HG02973 (cell line): Measurements from ENCODE around the gene PRR3.
"Not testable (repeated sequence)": the region's sequence is repeated elsewhere in the genome, so short reads cannot be mapped to it uniquely, and the experiment has no call there.

Source experiments
- ATAC-seq: cut with Tn5 transposase; IDR thresholded peaks from one replicate; pipeline ENCODE4 v1.9.1; 2021; ENCODE audit warnings: moderate library complexity; ENCODE audit not compliant: unreplicated experiment

The PRR3 gene

DNA sequence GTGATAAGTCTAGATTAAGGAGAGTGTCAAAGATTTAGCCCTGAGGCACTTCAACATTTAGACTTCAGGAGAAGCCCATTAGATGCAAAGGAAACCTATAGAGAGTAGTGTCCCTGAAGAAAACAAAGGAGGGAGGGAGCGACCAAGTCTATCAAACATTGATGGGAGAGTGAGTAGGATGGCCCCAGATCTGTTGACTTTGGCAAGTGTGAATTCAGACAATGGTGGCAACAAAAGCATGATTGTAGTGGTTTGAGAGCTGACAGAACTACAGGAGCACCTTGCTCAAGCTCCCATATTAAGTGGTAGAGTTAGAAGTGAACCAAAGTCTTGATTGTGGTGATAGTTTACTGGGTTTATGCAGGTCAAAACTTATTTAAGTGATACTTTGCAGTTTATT lies 13.2 kb downstream of the PRR3 start:
- no peak for ATAC-seq

GRCh38 chr6:30570740-30571074 lies 13.6 kb downstream of the PRR3 start:
- ATAC-seq, result peak; percentile 21

DNA sequence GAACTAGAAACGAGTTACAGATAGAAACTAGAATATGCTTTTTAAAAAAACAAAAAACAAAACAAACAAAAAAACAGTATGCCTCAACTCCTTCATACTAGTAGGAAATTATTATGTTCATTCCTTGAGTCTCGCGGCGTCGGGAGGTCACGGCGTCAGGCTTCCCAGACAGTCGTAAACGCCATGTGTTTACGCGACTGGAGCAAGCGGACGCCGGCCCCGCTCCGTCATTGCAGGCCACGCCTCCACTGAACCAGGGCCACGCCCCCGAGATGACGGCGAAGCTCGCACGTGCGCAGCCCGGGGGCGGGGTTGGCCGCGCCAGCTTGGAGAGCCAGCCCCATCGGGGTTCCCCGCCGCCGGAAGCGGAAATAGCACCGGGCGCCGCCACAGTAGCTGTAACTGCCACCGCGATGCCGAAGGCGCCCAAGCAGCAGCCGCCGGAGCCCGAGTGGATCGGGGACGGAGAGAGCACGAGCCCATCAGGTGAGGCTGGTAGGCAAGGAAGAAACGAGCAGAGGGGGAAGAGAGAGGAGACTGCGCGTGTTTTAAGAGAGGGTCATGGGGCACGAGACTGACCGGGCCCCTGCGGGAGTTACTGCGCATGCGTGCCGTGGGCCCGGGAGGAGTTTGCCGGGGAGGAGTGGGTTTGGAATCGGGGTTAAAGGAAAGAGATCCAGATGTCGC lies 14.1 kb downstream of the PRR3 start, which contains the start of gene ABCF1:
Gene ABCF1 (plus strand): TSS at position 368 of the 687 bp plus-strand sequence. CDS start 46 bp downstream, at position 414.
- peak; percentile 81 for ATAC-seq

DNA sequence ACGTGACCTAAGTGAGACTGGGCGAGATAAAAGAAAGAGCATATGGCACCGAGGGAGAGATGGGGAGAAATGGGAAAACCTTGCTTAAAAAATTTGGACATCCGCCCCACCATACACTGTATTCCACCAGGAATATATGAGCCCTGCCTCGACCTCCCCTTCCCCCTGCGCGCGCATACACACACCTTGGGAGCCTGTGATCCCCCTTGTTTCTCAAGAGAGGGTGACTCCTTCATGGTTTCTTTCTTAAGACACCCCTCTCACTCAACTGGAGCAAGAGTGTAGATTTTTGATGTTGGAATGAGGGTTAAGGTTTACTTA lies 14.6 kb downstream of the PRR3 start:
- ATAC-seq, result no peak

- no peak for ATAC-seq
These were observed 15.1 kb downstream of the PRR3 start for GRCh38 chr6:30572148-30572547.

GRCh38 chr6:30573113-30573512 lies 16.0 kb downstream of the PRR3 start:
- no peak for ATAC-seq

DNA sequence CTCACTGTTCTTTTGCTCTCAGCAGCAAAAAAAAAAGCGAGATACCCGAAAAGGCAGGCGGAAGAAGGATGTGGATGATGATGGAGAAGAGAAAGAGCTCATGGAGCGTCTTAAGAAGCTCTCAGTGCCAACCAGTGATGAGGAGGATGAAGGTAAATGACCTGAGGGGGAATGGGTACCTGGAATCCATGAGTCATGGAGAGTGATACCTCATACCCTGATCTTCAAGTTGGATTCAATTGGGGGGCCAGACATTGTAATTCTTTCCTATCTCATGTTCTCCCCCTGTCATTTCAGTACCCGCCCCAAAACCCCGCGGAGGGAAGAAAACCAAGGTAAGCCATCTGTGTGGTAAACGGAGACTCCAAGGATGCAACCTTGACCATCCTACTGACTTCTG lies 21.0 kb downstream of the PRR3 start:
- ATAC-seq, result no peak

- no peak for ATAC-seq
These were observed 26.8 kb downstream of the PRR3 start for GRCh38 chr6:30583921-30584320.

DNA sequence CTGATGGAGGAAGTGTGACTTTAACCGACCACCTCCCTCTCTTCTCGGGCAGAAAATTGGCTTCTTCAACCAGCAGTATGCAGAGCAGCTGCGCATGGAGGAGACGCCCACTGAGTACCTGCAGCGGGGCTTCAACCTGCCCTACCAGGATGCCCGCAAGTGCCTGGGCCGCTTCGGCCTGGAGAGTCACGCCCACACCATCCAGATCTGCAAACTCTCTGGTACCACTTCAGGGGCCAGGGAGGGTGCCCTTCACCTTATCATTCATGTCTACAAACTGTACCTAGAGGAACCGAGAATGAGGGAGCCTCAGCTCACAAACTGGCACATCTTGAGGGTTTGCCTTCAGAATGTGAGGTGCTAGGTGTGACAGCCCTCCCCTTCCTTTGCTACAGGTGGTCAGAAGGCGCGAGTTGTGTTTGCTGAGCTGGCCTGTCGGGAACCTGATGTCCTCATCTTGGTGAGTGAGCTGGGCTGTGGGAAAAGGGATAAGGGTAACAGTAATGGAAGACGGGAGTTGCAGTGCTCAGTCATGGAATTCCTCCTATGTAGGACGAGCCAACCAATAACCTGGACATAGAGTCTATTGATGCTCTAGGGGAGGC lies 32.8 kb downstream of the PRR3 start:
- no peak for ATAC-seq

DNA sequence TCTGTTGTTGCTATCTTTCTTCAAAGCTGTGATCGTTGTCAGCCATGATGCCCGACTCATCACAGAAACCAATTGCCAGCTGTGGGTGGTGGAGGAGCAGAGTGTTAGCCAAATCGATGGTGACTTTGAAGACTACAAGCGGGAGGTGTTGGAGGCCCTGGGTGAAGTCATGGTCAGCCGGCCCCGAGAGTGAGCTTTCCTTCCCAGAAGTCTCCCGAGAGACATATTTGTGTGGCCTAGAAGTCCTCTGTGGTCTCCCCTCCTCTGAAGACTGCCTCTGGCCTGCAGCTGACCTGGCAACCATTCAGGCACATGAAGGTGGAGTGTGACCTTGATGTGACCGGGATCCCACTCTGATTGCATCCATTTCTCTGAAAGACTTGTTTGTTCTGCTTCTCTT lies 33.4 kb downstream of the PRR3 start:
- ATAC-seq, result no peak

GRCh38 chr6:30591008-30591407 lies 33.9 kb downstream of the PRR3 start:
- ATAC-seq, result no peak

DNA sequence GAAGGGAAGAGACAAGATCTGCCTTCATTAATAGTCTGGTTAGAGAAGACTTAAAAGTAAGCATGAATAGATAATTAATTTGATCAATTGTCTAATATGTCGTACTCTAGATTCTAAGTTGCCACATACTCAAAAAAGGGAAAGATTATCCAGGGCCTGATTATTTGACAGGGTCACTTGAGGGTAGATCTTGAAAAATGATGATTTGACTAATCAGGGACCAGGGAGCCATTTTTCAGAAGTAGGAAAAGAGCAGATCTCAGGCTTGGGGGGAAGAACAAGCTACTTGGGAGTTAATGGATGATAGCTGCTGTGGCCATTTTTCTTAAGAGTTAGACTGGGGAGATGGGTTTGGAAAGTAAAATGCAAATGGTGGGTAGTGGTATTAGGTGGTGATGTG lies 35.2 kb downstream of the PRR3 start:
- no peak for ATAC-seq

GRCh38 chr6:30597315-30598144 lies 40.4 kb downstream of the PRR3 start:
- not testable (repeated sequence) for ATAC-seq

- ATAC-seq, result no peak
These were observed 42.0 kb downstream of the PRR3 start for GRCh38 chr6:30598912-30599624.

DNA sequence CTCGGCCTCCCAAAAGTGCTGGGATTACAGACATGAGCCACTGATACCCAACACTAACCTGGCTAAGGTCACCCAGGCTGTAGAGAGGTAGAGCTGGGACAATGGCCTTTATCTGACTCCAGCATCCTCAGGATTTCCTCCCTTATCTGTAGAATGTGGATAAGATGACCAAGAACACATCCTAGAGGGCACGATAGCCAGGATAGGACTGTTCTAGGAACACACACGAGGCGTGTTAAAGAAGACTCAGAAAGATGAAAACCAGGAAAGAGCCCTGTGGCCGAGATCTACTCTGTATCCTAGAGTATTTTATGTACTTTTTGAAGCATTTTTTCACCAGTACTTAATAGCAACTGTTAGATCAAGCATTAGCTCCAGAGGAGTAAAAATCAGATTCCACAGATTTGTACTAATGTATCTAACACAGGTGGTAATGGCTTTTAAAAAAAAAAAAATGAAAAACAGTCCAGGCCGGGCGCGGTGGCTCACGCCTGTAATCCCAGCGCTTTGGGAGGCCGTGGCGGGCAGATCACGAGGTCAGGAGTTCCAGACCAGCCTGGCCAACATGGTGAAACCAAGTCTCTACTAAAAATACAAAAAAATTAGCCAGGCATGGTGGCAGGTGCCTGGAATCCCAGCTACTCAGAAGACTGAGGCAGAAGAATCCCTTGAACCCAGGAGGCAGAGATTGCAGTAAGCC lies 42.7 kb downstream of the PRR3 start:
- ATAC-seq, result no peak

DNA sequence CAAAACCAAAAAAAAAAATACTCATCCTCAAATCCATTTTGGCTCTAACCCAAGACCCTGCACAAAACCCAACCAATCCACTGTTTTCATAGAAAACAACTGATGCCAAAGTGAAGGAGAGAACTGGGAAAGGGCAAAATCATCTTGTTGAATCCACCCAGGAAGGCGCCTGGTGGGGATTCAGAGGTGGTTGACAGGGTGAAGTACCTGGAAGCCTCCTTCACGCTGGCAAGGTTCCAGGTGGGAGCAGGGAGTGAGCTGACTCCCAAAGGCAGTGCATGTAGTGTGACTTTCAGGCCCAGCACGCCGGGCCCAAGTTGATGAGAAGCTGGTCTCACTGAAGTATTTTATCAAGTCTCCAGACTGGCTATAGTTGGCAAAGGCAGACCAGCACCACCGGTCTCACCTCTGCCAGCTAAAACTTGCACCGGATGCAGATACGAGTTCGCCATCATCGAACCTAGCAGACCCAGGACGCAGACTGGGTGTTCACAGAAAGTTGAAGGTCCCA lies 43.4 kb downstream of the PRR3 start:
- ATAC-seq, result no peak

DNA sequence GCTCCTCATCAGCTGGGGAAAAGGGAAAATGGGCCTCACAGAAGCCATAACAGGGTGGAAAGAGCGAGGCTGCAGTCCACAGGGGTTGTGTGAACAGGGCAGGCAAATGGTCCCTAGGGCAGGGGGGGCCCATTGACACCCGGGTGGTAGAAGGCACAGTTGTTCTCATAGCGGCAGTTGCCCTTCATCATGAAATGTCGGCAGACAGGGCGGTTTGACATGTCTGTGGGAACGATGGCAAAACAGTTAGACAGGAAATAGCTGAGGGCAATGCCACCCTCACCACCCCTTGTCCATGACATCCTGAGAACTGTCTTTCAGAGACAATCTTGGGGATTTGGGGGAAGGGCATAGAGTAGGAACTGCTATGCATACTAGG lies 44.3 kb downstream of the PRR3 start:
- no peak for ATAC-seq

DNA sequence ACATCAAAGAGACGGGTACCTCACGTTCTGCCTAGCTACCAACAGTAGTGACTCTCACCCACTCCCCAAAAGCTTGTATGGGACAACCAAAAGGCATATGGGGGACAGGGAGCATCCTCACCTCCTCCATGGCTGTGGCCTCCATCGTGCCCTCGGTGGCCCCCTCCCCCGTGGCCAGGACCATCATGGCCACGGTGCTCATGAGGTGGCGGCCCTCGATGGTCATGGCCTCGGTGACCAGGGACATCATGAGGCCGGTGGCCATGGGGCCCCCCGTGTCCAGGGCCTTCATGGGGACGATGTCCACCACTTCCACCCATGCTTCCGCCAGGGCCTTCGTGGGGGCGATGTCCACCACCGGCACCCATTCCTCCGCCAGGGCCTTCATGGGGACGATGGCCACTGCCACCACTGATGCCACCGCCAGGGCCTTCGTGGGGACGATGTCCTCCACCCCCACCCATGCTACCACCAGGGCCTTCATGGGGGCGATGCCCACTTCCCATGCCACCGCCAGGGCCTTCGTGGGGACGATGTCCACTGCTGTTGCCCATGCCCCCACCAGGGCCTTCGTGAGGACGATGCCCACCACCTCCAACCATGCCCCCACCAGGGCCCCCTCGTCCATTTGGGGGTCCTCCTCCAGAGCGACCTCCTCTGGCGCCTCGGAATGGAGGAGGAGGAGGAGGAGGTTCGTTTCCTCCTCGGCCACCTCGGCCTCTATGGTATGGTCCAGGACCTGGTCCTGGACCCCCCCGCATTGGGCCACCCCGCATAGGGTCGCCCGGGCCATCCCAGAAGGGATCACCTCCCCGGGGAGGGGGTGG lies 44.9 kb downstream of the PRR3 start:
- no peak for ATAC-seq

- ATAC-seq, result no peak
These were observed 46.9 kb downstream of the PRR3 start for GRCh38 chr6:30603961-30604360.

DNA sequence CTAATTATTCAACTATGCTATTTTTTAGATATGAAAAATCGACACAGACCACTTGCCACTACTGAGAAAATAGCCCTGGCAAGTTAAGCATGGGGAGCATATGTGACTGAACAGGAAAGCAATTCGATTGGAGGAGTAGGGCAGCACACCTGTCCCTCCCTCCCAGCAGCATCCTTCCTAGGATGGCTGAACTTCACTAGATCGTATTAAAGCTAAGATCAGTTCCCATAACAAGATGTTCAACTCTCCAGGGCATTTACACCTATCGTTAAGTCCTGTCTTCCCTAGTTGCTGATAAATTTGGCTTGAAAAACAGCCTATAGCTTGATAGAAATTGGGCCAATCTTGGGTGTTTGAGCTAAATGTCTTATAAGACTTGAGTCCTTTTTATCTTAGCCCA lies 53.0 kb downstream of the PRR3 start:
- ATAC-seq, result no peak
